Endodermal cell (in vitro differentiated cells): ENCODE data around the gene MOXD1. TPM values are rescaled to one million over a fixed set of nuclear protein-coding genes. Genes with fewer than 3 reads are reported as not detected.

Experiments used
- DNase-seq: peaks from one replicate; pipeline ENCODE4 v3.0.0-alpha.2; 2017
- H3K27ac ChIP-seq: 2 replicates; pipeline ENCODE4 v1.5.1; 2013; ENCODE audit warnings: mild to moderate bottlenecking, low read depth, low read length, moderate library complexity
- H3K27me3 ChIP-seq: 2 replicates; pipeline ENCODE4 v1.6.1; 2013; ENCODE audit warnings: mild to moderate bottlenecking, low read length, moderate library complexity; ENCODE audit not compliant: insufficient read depth, control insufficient read depth, poor library complexity, severe bottlenecking
- H3K36me3 ChIP-seq: 2 replicates; pipeline ENCODE4 v1.7.0; 2013; ENCODE audit warnings: mild to moderate bottlenecking, low read length, moderate library complexity; ENCODE audit not compliant: control insufficient read depth, insufficient read depth
- H3K4me1 ChIP-seq: one replicate; pipeline ENCODE4 v1.7.0; 2013; ENCODE audit warnings: low read length; ENCODE audit not compliant: control insufficient read depth, insufficient read depth
- H3K4me3 ChIP-seq: 2 replicates; pipeline ENCODE4 v1.5.1; 2013; ENCODE audit warnings: mild to moderate bottlenecking, low read length, moderate library complexity
- H3K9ac ChIP-seq: 2 replicates; pipeline ENCODE4 v1.6.1; 2013; ENCODE audit warnings: mild to moderate bottlenecking, low read length, moderate library complexity; ENCODE audit not compliant: poor library complexity, severe bottlenecking; ENCODE audit errors: extremely low read depth
- H3K9me3 ChIP-seq: 2 replicates; pipeline ENCODE4 v1.6.1; 2013; ENCODE audit warnings: mild to moderate bottlenecking, low read length, moderate library complexity; ENCODE audit not compliant: control insufficient read depth
- H3K27ac Mint-ChIP-seq: 2 replicates; pipeline ENCODE4 v1.8.0; 2020; ENCODE audit warnings: mixed read lengths
- H3K27me3 Mint-ChIP-seq: 2 replicates; pipeline ENCODE4 v1.8.0; 2021; ENCODE audit warnings: mild to moderate bottlenecking, mixed read lengths; ENCODE audit not compliant: insufficient read depth
- H3K36me3 Mint-ChIP-seq: 2 replicates; pipeline ENCODE4 v1.8.0; 2020; ENCODE audit warnings: low read depth, mixed read lengths
- H3K4me1 Mint-ChIP-seq: 2 replicates; pipeline ENCODE4 v1.8.0; 2020; ENCODE audit warnings: mixed read lengths
- H3K4me3 Mint-ChIP-seq: 2 replicates; pipeline ENCODE4 v1.8.0; 2020; ENCODE audit warnings: mild to moderate bottlenecking, moderate library complexity, mixed read lengths
- H3K9me3 Mint-ChIP-seq: 2 replicates; pipeline ENCODE4 v1.8.0; 2020; ENCODE audit warnings: mild to moderate bottlenecking, mixed read lengths
- CTCF ChIP-seq: fragments of 200-600 bp; sonication (generic); conservative IDR thresholded peaks from 2 replicates; pipeline ENCODE4 v1.5.0; 2021; ENCODE audit warnings: antibody characterized with exemption, mild to moderate bottlenecking
- WGBS, 2 experiments: methylation state at CpG; one replicate each; pipeline versions ENCODE4 v1.1.5 to v1.1.7; 2013; ENCODE audit warnings: missing lambda C conversion rate in 2 of 2, mixed read lengths in 1 of 2; ENCODE audit not compliant: insufficient coverage in 1 of 2, insufficient read length in 1 of 2; 5-methylcytosine and 5-hydroxymethylcytosine counted together
- total RNA-seq, 2 donors: library from RNA; stranded (reverse); fragmentation: NEBNext Ultra II Directional in 1 of 2; extraction: Animal tissue kit (Norgen Biotek cat#: 25700) in 1 of 2; gene quantifications; 2 replicates in 1 of 2; 3 replicates in 1 of 2; pipeline ENCODE4 v1.2.1, GENCODE V29; 2021

MOXD1 gene
- total RNA-seq, 2 donors from 2014 or later, result 1.3 to 3.2 TPM

GRCh38 chr6:132285004-132285780 is 116.1 kb downstream of the MOXD1 start:
- H3K4me3 Mint-ChIP-seq, result no peak overlapping the region
- no peaks in the 10 kb centered on the region for H3K36me3 ChIP-seq
- no peak overlapping the region for H3K27ac ChIP-seq
- no peak for DNase-seq
- H3K4me1 Mint-ChIP-seq, result no peaks in the 10 kb centered on the region
- H3K4me3 ChIP-seq, result no peak overlapping the region
- no peak overlapping the region for H3K27ac Mint-ChIP-seq
- H3K27me3 ChIP-seq, result no peaks in the 10 kb centered on the region
- H3K9me3 Mint-ChIP-seq, result no peaks in the 10 kb centered on the region
- WGBS, 2 experiments, result 89 to 93% methylated on average over 2 to 8 of the region's 11 CpGs
- no peak overlapping the region for H3K9ac ChIP-seq
- peaks cover 2% of the 10 kb centered on the region for H3K27me3 Mint-ChIP-seq
- H3K9me3 ChIP-seq, result no peaks in the 10 kb centered on the region
- H3K4me1 ChIP-seq, result no peaks in the 10 kb centered on the region
- no peak for TF ChIP-seq CTCF
- no peaks in the 10 kb centered on the region for H3K36me3 Mint-ChIP-seq

GRCh38 chr6:132282696-132283095 is 118.6 kb downstream of the MOXD1 start:
- H3K4me3 Mint-ChIP-seq, result no peak overlapping the region
- no peak overlapping the region for H3K27ac Mint-ChIP-seq
- H3K9me3 Mint-ChIP-seq, result no peaks in the 10 kb centered on the region
- H3K27me3 Mint-ChIP-seq, result peaks cover 4% of the 10 kb centered on the region
- no peak overlapping the region for H3K4me3 ChIP-seq
- no peak overlapping the region for H3K27ac ChIP-seq
- no peak for TF ChIP-seq CTCF
- H3K9ac ChIP-seq, result no peak overlapping the region
- no peaks in the 10 kb centered on the region for H3K36me3 ChIP-seq
- H3K27me3 ChIP-seq, result no peaks in the 10 kb centered on the region
- WGBS, 2 experiments, result 90 to 91% methylated on average over 6 to 7 of the region's 7 CpGs
- no peaks in the 10 kb centered on the region for H3K36me3 Mint-ChIP-seq
- H3K9me3 ChIP-seq, result no peaks in the 10 kb centered on the region
- H3K4me1 Mint-ChIP-seq, result no peaks in the 10 kb centered on the region
- no peaks in the 10 kb centered on the region for H3K4me1 ChIP-seq
- DNase-seq, result no peak

GRCh38 chr6:132280436-132280835 is 120.8 kb downstream of the MOXD1 start:
- DNase-seq, result no peak
- H3K9me3 Mint-ChIP-seq, result no peaks in the 10 kb centered on the region

More at GRCh38 chr6:132280436-132280835, 120.8 kb downstream of the MOXD1 start:
- Histone ChIP-seq H3K4me1 (no peaks in the 10 kb centered on the region), H3K27me3 (no peaks in the 10 kb centered on the region), H3K4me3 (no peak overlapping the region), H3K36me3 (no peaks in the 10 kb centered on the region), H3K9me3 (no peaks in the 10 kb centered on the region), H3K9ac (no peak overlapping the region), H3K27ac (no peak overlapping the region)
- Mint-ChIP-seq H3K27me3 (peaks cover 9% of the 10 kb centered on the region), H3K27ac (no peak overlapping the region), H3K4me1 (no peaks in the 10 kb centered on the region), H3K4me3 (no peak overlapping the region), H3K36me3 (no peaks in the 10 kb centered on the region)
- no peak for TF ChIP-seq CTCF
- 93 to 94% methylated on average over 8 of the region's 8 CpGs for WGBS, 2 experiments
